GM21786 (cell line): Measurements from ENCODE around the gene ZDHHC5.
A peak's percentile ranks its signal among the peaks of the same experiment; 100 is the strongest.
"Not testable (repeated sequence)": the region's sequence is repeated elsewhere in the genome, so short reads cannot be mapped to it uniquely, and the experiment has no call there.

ENCODE experiments used
- ATAC-seq: cut with Tn5 transposase; IDR thresholded peaks from one replicate; pipeline ENCODE4 v1.9.1; 2021; ENCODE audit not compliant: unreplicated experiment

The ZDHHC5 gene

DNA sequence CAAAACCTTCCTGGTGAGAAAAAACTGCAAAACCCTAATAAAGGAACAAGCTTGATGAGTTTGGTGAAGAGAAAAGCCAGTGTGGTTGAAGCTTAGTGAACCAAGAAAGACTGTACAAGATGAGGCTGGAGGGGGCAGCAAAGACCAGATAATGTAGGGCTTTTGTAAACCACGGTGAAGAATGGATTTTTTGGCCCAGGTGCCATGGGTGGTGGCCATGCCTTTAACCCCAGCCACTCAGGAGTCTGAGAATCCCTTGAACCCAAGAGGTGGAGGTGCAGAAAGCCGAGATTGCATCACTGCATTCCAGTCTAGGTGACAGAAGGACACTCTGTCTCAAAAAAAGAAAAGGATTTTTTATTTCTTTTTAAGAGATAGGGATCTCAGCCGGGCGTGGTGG, 5.0 kb upstream of the ZDHHC5 start:
- no peak for ATAC-seq

DNA sequence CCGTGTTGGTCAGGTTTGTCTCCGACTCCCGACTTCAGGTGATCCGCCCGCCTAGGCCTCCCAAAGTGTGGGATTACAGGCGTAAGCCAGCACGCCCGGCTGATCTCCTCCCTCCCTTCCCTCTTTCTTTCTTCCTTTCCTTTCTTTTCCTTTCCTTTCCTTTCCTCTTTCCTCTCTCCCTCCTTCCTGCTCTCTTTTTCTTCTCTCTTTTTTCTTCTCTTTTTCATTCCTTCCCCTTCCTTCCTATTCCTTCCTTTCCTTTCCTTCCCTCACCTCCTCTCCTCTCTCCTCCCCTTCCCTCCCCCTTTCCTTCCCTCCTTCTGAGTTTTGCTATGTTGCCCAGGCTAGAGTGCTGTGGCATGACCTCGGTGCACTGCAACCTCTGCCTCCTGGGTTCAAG, 3.9 kb upstream of the ZDHHC5 start:
- ATAC-seq = no peak

DNA sequence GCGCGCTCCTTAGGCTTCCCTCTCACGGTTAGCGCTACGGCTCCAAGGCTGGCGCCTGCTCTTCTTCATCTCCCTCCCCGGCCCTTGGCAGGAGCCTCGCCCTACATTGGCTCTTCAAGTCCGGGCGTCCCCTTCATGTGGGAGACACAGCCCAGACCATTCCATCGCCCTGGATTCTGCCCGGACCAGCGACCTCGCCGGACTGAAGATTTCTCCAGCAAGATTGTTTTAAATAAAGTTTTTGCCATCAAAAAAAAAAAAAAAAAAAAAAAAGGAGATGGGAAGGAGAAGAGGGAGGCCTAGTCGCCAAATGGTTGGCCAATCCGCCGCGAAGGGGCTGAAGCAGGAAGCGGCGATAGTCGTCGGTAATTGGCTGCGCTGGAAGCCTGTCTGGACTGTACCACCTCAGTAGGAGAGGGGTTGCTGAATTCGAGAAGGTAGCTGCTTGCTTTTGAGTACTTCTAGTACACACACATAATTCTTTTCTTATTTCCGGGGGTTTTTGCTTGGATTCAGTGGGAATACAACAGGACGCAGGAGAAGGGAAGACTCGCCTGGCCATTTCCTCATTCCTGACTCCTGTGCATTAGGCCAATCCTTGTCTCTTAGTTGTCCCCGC, 688 bp upstream of the ZDHHC5 start:
- ATAC-seq = peak; percentile 62

DNA sequence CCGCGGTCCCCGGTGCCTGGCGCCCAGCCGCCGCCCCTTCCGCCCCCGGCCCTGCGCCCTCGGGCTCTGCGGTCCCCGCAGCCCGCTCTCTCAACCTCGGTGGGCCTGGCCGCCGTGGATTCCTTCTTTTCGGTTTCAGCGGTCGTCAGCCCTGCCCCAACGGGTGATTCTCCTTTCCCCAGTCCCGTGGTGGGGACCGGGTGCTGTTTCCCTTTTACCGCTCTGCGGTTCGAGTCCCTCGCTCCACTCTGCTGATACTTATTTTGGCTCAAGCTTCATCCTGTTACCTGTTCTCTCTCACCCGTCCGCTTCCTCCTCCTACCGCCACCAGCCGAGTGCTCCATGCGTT, 494 bp downstream of the ZDHHC5 start:
- peak; percentile 1 for ATAC-seq

DNA sequence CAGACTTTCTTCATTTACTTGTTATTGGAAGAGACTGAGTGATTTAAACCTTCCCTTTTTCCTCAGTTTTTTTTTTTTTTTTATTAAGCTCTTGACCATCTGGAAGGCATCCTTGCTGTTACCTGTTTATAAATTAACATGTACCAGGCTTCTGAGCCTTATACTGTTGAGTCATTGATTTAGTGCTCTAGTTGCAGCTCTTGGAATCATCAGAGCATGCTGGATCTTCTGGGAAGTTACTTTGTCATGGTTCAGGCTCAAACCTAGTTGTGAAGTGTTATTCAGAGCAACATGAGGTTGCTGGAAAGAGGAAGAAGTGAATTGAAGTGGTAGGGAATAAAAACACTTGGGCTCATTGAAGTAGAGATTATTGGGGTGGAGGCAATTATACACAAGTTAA, 6.3 kb downstream of the ZDHHC5 start:
- no peak for ATAC-seq

DNA sequence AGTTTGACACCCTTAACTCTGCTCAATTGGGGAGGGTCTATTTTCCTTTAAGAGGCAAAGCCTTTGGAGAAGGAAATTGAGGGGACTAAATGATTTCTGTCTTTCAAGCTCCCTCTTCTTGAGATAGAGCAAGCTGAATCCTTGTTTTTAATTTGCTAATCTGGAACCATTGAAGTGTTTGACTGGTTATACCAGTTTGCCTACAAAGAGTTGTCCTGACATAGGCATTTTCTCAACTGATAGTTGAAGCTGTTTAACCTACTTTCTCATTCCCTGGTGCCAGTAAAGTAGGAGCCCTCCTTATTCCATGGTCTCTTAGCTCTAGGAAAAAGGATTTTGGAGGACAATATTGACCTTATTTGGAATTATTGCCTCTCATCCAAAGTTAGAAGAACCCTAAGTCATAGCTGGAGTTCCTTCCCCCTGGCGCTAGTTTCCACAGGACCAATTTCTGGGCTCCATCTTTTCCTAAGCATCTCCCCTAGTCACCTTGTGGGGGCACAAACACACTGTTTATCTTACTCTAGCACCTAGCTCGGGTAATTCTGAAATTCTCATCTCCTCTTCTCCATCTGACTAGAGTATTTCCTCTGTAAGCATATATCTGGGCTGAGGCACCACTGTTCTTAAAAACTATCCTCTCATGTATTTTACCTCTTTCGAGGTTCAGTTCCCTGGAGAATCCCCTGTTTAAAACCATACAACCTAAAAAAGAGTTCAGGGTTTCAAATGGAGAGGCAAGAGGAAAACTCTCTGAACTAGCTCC, 7.4 kb downstream of the ZDHHC5 start:
- ATAC-seq = no peak

DNA sequence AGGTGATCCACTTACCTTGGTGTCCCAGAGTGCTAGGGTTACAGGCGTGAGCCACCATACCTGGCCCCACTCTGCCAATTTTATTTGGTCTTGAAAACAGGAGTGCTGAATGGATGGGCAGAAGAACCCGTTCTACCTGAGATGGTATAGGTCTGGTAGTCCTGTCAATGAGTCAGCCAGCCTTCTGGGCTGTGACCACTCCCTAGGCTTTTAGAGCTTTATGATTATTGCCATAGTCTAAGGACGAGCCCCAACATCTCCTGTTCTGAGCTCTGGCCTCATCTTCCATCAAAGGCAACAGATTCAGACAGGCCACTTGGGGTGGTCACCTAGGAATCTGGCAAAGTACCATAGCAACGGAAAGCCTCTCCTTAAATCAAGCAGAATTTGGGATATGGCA, 11.5 kb downstream of the ZDHHC5 start:
- ATAC-seq = no peak

DNA sequence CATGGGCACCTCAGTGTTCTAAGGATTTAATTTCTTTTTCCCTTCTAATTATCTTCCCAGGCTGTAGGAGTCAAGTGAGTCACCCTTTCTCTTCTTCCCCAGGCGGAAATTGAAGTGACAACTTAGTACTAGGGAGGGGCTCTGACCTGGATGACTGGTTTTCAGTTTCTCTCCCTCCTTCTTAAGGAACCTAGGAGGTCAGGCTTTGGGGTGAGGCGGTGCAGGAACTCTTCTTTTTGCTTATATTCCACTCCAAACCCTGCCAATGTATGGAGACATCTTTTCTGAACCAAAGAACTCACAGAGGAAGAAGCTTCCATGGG, 12.6 kb downstream of the ZDHHC5 start:
- peak; percentile 30 for ATAC-seq

DNA sequence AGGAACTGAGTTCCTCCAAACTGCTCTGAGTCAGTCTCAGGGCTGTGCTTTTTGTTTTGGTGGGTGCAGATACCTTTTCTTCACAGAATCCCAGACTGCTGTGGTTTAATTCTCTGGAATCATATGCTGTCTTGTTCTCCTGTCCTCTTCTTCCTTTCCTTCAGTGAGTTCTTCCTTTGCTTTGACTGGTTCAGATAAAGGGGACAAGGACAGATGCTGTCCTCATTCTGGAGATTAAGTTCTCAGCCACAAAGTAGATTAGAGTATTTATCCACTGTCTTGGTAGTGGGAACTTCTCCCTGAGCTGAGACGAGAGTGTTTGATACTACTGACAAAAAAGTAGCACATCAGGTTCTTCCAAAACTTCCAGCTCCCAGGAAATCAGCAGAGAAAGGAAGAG, 13.3 kb downstream of the ZDHHC5 start:
- no peak for ATAC-seq

DNA sequence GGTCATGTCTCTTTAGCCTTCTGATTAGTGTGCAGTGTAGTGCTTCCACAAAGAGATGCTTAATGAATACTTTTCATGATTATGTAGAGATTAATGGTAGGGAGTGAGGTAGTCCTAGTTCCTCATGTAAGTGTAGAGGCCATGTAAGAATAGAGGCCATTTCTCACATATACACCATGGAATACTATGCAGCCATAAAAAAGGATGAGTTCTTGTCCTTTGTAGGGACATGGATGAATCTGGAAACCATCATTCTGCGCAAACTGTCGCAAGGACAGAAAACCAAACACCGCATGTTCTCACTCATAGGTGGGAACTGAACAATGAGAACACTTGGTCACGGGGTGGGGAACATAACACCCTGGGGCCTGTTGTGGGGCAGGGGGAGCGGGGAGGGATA, 22.6 kb downstream of the ZDHHC5 start:
- not testable (repeated sequence) for ATAC-seq

DNA sequence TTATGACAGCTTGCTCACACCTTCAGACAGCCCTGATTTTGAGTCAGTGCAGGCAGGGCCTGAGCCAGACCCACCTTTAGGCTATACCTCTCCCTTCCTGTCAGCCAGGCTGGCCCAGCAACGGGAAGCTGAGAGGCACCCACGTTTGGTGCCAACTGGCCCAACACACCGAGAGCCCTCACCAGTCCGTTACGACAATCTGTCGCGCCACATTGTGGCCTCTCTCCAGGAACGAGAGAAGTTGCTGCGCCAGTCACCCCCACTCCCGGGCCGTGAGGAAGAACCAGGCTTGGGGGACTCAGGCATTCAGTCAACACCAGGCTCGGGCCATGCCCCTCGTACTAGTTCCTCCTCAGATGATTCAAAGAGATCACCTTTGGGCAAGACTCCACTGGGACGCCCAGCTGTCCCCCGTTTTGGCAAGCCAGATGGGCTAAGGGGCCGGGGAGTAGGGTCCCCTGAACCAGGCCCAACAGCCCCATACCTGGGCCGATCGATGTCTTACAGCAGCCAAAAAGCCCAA, 31.0 kb downstream of the ZDHHC5 start:
- ATAC-seq = no peak

DNA sequence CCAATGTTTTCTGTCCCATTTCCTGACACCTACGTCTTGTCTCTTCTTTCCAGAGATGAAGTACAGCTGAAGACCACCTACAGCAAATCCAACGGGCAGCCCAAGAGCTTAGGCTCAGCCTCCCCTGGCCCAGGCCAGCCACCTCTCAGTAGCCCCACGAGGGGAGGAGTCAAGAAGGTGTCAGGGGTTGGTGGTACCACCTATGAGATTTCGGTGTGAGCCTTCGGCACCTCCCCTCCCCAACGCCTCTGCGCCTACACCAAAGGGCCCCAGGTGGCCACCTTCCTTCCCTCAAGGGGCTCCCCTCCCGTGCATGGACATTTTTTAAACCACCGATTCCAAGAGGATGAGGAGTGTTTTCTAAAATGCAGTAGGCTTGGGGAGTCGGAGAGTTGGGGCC, 31.9 kb downstream of the ZDHHC5 start:
- ATAC-seq = no peak

DNA sequence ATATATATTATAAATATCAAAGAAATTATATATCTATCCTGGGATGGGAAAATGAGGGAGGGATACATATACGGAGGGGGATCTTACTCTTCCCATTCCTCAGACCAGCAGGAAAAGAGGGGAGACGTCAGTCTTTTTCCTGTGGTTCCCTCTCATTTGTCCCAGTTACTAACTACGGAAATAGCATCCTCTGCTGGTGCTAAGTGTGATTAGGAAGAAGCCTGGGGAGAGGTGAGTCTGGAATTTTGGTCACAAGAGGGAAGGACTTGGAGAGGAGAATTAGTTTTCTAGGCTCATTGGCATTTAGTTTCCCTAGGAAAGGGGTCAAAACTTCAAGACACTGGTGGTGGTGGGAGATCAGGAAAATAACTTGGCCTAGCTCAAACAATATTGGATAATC, 32.5 kb downstream of the ZDHHC5 start:
- ATAC-seq = no peak

DNA sequence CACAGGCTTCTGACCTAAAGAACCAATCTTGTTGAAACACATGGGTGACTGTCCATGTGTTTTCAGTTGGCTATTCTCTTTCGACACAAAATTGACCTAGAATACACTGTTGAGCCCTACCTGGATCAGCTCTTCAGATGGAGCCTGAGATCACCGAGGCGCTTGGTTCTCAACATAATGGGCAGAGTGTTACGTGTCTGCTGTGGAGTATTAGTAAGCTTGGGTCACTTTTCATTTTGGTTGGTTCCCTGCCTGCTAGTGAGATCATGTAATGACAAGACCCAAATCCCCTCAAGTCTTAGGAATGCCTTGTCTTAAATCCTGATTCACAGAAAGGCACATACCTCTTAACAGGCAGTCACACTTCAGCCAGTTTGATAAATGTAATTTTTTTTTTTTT, 35.4 kb downstream of the ZDHHC5 start:
- ATAC-seq = no peak

DNA sequence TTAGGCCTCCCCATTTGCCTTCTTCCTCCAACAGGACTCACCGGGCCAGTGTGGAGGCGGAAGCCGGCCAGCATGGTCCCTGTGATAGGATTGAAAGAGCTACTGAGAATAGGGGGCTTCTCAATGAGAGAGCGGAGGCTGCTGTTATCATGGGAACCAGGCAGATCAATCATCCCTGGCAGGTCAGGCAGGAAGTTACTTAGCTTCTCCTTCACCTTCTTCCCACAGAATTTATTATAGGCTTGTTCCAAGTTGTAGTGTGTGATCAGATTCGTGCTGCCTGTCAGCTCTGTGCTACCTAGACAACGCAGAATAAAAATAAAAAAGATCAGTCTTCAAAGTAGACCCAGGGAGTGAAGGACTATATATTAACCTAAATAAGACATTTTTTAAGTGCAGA, 37.0 kb downstream of the ZDHHC5 start:
- ATAC-seq = no peak

DNA sequence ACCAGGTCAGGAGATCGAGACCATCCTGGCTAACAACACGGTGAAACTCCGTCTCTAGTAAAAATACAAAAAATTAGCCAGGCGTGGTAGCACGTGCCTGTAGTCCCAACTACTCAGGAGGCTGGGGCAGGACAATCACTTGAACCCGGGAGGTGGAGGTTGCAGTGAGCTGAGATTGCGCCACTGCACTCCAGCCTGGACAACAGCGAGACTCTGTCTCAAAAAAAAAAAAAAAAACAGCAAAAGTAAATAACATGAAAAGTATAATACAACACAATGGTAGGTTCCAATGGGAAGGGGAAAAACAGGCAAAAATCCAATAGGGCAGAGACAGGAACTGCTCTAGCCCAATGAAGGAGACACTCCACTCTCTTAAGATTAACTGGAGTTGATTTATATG, 37.5 kb downstream of the ZDHHC5 start:
- ATAC-seq = not testable (repeated sequence)

DNA sequence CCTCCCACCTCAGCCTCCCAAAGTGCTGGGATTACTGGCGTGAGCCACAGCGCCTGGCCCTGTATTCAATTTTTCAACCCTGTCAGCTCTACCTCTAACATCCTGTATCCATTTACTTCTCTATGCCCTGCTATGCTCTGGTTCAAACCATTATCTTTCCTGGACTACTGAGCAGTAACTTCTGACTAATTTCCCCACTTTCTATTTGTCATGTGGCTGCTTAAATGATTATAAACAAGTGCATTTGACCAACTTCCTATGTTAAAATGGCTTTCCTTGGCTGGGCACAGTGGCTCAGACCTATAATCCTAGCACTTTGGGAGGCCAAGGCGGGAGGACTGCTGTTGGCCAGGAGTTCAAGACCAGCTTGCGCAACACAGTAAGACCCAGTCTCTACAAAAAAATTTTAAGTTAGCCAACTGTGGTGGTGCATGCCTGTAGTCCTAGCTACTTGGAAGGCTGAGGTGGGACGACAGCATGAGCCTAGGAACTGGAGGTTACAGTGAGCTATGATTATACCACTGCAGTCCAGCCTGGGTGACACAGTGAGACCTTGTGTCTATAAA, 42.0 kb downstream of the ZDHHC5 start:
- no peak for ATAC-seq

DNA sequence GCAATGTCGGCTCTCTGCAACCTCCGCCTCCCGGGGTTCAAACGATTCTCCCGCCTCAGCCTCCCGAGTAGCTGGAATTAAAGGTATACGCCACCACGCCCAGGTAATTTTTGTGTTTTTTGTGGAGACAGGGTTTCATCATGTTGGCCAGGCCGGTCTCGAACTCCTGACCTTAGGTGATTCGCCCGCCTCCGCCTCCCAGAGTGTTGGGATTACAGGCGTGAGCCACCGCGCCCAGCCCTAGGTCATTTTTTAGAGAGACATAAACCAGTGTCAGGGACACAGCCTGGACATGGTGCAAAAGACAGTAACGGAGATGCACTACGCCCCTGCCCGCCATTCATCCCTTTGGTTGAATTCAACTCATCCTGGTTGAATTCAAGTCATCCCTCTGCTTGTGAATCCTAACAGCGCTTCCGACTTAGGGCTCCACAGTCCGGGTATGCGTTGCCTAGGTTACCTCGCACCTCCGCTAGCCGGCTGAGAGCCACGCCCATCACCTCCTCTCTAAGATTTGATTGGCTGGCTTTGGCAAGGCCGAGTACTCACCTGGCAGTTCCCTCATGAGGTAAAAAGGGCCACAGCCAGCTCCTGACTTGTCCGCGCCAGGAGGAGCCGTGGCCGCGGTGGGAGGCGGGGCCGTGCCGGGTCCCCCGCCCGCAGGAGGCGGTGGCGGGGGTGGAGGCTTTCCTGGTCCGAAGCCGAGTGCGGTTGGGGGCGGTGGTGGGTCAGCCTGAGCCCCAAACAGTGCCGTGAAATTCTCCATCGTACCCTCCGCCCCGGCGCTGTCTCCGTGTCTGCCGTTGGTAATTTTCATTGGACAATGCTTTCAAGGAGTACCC, 43.7 kb downstream of the ZDHHC5 start, which contains the start of gene MED19:
Gene MED19, minus strand, starts transcription at position 802 of the 842 bp plus-strand sequence. Its CDS starts 36 bp downstream, at position 766.
- peak; percentile 33 for ATAC-seq

DNA sequence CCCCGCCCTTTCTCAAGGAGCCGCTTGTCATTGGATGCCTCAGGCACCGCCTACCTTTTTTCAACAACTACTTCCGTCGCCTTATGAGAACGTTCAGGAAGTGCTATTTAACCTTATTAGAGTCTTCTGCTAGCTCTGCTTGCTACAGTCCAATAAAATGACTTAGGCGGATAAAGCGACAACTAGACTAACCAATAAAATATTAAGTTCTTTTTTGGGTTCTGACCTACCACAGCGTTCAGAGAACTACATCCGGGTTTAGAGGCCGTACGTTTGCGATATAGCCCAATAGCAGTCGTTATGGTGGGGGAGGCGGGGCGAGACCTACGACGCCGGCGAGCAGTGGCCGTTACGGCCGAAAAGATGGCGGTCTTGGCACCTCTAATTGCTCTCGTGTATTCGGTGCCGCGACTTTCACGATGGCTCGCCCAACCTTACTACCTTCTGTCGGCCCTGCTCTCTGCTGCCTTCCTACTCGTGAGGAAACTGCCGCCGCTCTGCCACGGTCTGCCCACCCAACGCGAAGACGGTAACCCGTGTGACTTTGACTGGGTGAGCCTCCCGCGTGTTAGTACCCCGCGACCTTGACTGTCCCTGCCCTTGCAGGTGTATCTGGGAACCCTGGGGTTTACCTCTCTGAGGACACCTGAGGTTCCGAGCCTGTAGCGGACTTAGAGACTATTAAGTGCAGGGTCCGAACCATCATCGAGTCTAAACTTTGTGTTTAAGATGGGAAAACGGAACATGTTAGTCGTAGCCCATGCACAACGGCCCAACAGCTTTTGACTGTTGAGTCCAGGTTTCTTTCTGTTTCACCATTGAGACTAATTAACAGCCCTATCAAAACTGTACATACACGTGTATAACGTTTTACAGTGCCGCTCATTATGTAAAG, 44.6 kb downstream of the ZDHHC5 start, which contains the start of gene TMX2:
Gene TMX2, plus strand, starts transcription at position 338 of the 895 bp plus-strand sequence. Its CDS starts 26 bp downstream, at position 364.
- ATAC-seq = peak; percentile 96

DNA sequence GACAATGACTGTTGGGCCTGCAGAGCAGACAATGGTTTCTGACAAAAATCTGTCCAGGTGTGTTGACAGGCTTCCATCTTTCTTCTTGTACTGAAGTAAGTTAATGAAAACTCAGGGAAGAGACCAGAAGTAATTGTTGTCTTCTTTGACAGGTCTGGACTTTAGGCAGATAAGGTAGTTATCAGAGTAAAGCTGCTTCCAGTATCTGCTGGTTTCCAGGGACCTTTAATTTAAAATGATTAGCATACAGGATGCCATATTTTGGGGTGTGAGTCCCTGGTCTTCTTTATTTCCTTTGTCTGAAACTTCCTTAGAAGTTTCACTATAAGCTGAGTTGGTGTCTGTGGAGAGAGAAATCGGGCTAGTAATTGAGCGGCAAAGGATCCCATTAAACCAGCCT, 45.9 kb downstream of the ZDHHC5 start:
- no peak for ATAC-seq
